Calu3 (cell line): ENCODE results near the gene NPY5R. TPM values are rescaled to one million over a fixed set of nuclear protein-coding genes. Genes with fewer than 3 reads are reported as not detected.

ENCODE experiments used
- BruUV-seq: library from RNA; stranded (reverse); fragments of 400-500 nt; replicated peaks from 2 replicates; lab custom pipeline; 2021; lab: Mats Ljungman, UMichigan
- CTCF ChIA-PET: fragments of 300-600 bp; sonication (Branson Sonifier 250); formaldehyde crosslinking; loops from one replicate; lab custom pipeline; 2022; ENCODE audit warnings: antibody characterized with exemption; lab: Charles Lee
- DNase-seq: peaks from one replicate; pipeline ENCODE4 v3.0.0; 2022
- H3K27ac Mint-ChIP-seq: one replicate; pipeline ENCODE4 v1.8.0; 2022; ENCODE audit warnings: mixed read lengths; ENCODE audit not compliant: unreplicated experiment
- H3K27me3 Mint-ChIP-seq: one replicate; pipeline ENCODE4 v1.8.0; 2022; ENCODE audit warnings: mixed read lengths; ENCODE audit not compliant: unreplicated experiment
- H3K36me3 Mint-ChIP-seq: one replicate; pipeline ENCODE4 v1.8.0; 2022; ENCODE audit warnings: mild to moderate bottlenecking, moderate library complexity, mixed read lengths; ENCODE audit not compliant: insufficient read depth, unreplicated experiment
- H3K4me1 Mint-ChIP-seq: one replicate; pipeline ENCODE4 v1.8.0; 2022; ENCODE audit warnings: mild to moderate bottlenecking, low read depth, mixed read lengths; ENCODE audit not compliant: unreplicated experiment
- H3K4me3 Mint-ChIP-seq: one replicate; pipeline ENCODE4 v1.8.0; 2022; ENCODE audit warnings: mild to moderate bottlenecking, low read depth, moderate library complexity, mixed read lengths; ENCODE audit not compliant: unreplicated experiment
- H3K9me3 Mint-ChIP-seq: one replicate; pipeline ENCODE4 v1.8.0; 2022; ENCODE audit warnings: low read depth, mixed read lengths; ENCODE audit not compliant: unreplicated experiment
- intact Hi-C: fragments of 100-400 bp; cut with micrococcal nuclease; formaldehyde crosslinking; loops from one replicate; pipeline ENCODE4 v1.10.0; 2022; ENCODE audit not compliant: unreplicated experiment
- total RNA-seq: library from RNA; stranded (reverse); gene quantifications from 2 replicates; pipeline ENCODE4 v1.2.3, GENCODE V29; 2022
- TF ChIP-seq, protein P1 (sequence below): fragments of 200-600 bp; IDR thresholded peaks from one replicate; pipeline ENCODE4 v1.8.0; 2022; ENCODE audit warnings: antibody characterized with exemption; ENCODE audit not compliant: unreplicated experiment

NPY5R gene
- total RNA-seq, 1 experiment from 2014 or later = 1.3 TPM

- TF ChIP-seq, protein P1, sequence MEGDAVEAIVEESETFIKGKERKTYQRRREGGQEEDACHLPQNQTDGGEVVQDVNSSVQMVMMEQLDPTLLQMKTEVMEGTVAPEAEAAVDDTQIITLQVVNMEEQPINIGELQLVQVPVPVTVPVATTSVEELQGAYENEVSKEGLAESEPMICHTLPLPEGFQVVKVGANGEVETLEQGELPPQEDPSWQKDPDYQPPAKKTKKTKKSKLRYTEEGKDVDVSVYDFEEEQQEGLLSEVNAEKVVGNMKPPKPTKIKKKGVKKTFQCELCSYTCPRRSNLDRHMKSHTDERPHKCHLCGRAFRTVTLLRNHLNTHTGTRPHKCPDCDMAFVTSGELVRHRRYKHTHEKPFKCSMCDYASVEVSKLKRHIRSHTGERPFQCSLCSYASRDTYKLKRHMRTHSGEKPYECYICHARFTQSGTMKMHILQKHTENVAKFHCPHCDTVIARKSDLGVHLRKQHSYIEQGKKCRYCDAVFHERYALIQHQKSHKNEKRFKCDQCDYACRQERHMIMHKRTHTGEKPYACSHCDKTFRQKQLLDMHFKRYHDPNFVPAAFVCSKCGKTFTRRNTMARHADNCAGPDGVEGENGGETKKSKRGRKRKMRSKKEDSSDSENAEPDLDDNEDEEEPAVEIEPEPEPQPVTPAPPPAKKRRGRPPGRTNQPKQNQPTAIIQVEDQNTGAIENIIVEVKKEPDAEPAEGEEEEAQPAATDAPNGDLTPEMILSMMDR = no peak
- Mint-ChIP-seq H3K27ac (peak overlapping the region; percentile 43), H3K27me3 (no peaks in the 10 kb centered on the region), H3K9me3 (no peaks in the 10 kb centered on the region), H3K36me3 (peaks cover 4% of the 10 kb centered on the region), H3K4me1 (peaks cover 53% of the 10 kb centered on the region), H3K4me3 (no peak overlapping the region)
- BruUV-seq = no TSS peak
- CTCF ChIA-PET = no interaction called here
- intact Hi-C loops = loop anchor here (2.0 kb wide), 1 partner anchor 110 kb away; the partner anchor contains the start of gene TMA16
- DNase-seq = no peak
These were observed 41.2 kb downstream of the NPY5R start for GRCh38 chr4:163384926-163385325.

DNA sequence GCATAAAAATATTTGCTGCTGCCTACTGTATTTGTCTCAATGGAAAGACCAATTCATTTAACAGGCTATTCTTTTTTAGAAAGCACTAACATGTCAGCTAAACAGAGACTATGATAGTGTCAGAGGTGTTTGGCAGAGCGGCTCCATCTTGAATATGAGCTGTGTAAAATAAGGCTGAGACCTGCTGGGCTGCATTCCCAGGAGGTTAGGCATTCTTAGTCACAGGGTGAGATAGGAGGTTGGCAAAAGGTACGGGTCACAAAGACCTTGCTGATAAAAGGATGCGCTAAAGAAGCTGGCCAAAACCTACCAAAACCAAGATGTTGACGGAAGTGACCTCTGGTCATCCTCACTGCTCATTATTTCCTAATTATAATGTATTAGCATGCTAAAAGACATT is 41.8 kb downstream of the NPY5R start:
- Mint-ChIP-seq H3K27me3 (no peaks in the 10 kb centered on the region), H3K36me3 (peaks cover 4% of the 10 kb centered on the region), H3K9me3 (no peaks in the 10 kb centered on the region), H3K27ac (peak overlapping the region; percentile 43), H3K4me1 (peaks cover 47% of the 10 kb centered on the region), H3K4me3 (no peak overlapping the region)
- TF ChIP-seq, protein P1 = no peak
- peak; percentile 33 for DNase-seq
- intact Hi-C loops = loop anchor here (2.0 kb wide), 1 partner anchor 109 kb away; the partner anchor contains the start of gene TMA16
- no TSS peak for BruUV-seq
- CTCF ChIA-PET = no interaction called here

GRCh38 chr4:163391756-163392155 is 48.1 kb downstream of the NPY5R start:
- CTCF ChIA-PET = no interaction called here
- Mint-ChIP-seq H3K4me1 (peaks cover 8% of the 10 kb centered on the region), H3K4me3 (no peak overlapping the region), H3K27ac (no peak overlapping the region), H3K36me3 (no peaks in the 10 kb centered on the region), H3K9me3 (no peaks in the 10 kb centered on the region), H3K27me3 (no peaks in the 10 kb centered on the region)
- DNase-seq = no peak
- intact Hi-C loops = no loop called here
- TF ChIP-seq, protein P1 = no peak
- BruUV-seq = no TSS peak

DNA sequence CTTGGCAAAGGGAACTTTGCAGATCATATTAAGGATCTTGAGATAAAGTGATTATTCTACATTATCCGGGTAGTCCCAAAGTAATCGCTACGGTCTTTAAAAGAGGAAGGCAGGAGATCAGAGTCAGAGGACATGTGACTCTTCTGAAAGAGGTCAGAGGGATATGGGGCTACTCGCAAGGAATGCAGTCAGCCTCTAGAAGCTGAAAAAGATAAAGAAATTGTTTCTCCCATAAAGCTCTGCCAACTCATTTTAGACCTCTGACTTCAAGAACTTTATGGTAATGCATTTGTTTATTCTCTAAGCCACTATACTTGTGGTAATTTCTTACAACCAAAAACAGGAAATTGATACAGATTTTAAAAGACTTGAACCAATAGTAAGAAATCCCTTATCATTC is 48.6 kb downstream of the NPY5R start:
- TF ChIP-seq, protein P1 = no peak
- no peaks in the 10 kb centered on the region for H3K36me3 Mint-ChIP-seq
- BruUV-seq = no TSS peak
- H3K4me3 Mint-ChIP-seq = no peak overlapping the region
- peaks cover 7% of the 10 kb centered on the region for H3K4me1 Mint-ChIP-seq
- CTCF ChIA-PET = no interaction called here
- DNase-seq = no peak
- no peaks in the 10 kb centered on the region for H3K9me3 Mint-ChIP-seq
- H3K27ac Mint-ChIP-seq = no peak overlapping the region
- no peaks in the 10 kb centered on the region for H3K27me3 Mint-ChIP-seq
- intact Hi-C loops = no loop called here
